ENCODE data around the gene AMN.
A peak's percentile ranks its signal among the peaks of the same experiment; 100 is the strongest.

AMN gene

DNA sequence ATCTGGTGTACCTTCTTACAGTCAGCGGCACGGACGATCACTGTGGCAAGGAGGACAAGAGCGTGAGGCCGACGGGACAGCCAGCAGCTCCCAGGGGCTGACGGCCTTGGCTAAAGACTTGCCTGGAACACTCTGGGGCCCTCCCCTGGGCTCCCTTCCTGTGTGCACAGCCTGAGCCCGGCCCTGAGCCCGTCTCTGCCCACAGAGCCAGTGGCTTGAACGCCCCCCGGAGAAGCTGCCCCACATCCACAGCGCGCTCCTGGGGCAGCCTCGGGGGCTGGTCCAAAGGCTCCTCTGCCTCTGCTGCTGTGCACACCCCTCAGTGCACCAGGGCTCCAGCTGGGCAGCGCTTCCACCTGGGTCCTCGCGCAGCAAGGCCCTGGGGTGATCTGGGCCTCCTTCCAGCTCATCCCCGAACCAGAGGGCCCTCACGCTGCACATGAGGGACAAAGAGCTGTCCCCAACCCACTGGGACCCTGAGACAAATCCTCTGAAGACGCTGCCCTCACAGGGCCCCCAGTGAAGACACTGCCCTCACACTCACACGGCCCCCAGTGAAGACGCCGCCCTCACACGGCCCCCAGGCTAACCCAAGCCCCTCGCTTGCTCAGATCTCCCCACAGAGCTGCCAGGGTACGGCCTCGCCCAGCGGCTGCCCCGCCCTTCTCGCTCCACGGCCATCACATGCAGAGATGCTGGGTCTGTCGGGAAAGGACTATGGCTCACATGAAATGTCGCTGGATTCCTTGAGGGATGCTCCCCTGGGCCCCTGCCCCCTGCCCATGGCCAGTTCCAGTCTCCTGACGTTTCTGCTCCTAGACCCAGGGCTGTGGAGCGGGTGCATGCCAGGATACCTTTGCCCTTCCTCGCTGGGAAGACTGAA is 22.2 kb downstream of the AMN start:
- H3K9me2 ChIP-seq (replicated peaks; ENCODE audit: control insufficient read depth, low read length) = no peaks in the 10 kb centered on the region
- no peaks in the 10 kb centered on the region for H3K36me3 ChIP-seq (ENCODE audit: control insufficient read depth, low read length)
- H3K4me2 ChIP-seq (ENCODE audit: low read length) = no peak overlapping the region
- H3K27ac ChIP-seq (ENCODE audit: low read depth, low read length) = no peak overlapping the region
- H3K27me3 ChIP-seq (ENCODE audit: control insufficient read depth, low read length) = no peaks in the 10 kb centered on the region
- H4K20me1 ChIP-seq (ENCODE audit: control insufficient read depth, insufficient read depth, low read depth, low read length) = no peaks in the 10 kb centered on the region
- H3K79me2 ChIP-seq (ENCODE audit: control insufficient read depth, low read length) = no peaks in the 10 kb centered on the region
- no peak overlapping the region for H3K4me3 ChIP-seq (ENCODE audit: low read length)
- peaks cover 68% of the 10 kb centered on the region for H3K4me1 ChIP-seq (ENCODE audit: control insufficient read depth, low read length)
- peaks cover 9% of the 10 kb centered on the region; the same call in 1 of the 2 replicates for H3F3A ChIP-seq (ENCODE audit: control insufficient read depth, insufficient read depth)
- H3K9me3 ChIP-seq (ENCODE audit: control insufficient read depth, insufficient read depth, low read length) = no peaks in the 10 kb centered on the region
- no peak for TF ChIP-seq EZH2phosphoT487 (IDR thresholded peaks at IDR 0.05; ENCODE audit: borderline replicate concordance, low read length)
- TF ChIP-seq, protein P1, sequence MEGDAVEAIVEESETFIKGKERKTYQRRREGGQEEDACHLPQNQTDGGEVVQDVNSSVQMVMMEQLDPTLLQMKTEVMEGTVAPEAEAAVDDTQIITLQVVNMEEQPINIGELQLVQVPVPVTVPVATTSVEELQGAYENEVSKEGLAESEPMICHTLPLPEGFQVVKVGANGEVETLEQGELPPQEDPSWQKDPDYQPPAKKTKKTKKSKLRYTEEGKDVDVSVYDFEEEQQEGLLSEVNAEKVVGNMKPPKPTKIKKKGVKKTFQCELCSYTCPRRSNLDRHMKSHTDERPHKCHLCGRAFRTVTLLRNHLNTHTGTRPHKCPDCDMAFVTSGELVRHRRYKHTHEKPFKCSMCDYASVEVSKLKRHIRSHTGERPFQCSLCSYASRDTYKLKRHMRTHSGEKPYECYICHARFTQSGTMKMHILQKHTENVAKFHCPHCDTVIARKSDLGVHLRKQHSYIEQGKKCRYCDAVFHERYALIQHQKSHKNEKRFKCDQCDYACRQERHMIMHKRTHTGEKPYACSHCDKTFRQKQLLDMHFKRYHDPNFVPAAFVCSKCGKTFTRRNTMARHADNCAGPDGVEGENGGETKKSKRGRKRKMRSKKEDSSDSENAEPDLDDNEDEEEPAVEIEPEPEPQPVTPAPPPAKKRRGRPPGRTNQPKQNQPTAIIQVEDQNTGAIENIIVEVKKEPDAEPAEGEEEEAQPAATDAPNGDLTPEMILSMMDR (IDR thresholded peaks at IDR 0.05; ENCODE audit: low read depth, low read length, poor library complexity, severe bottlenecking) = no peak

GRCh38 chr14:102945346-102946130 is 23.1 kb downstream of the AMN start:
- peaks cover 9% of the 10 kb centered on the region; the same call in 1 of the 2 replicates for H3F3A ChIP-seq (ENCODE audit: control insufficient read depth, insufficient read depth)
- TF ChIP-seq EZH2phosphoT487 (IDR thresholded peaks at IDR 0.05; ENCODE audit: borderline replicate concordance, low read length) = no peak
- TF ChIP-seq, protein P1 (IDR thresholded peaks at IDR 0.05; ENCODE audit: low read depth, low read length, poor library complexity, severe bottlenecking) = no peak
- H3K4me3 ChIP-seq (ENCODE audit: low read length) = no peak overlapping the region
- H3K4me1 ChIP-seq (ENCODE audit: control insufficient read depth, low read length) = peaks cover 68% of the 10 kb centered on the region
- H3K27ac ChIP-seq (ENCODE audit: low read depth, low read length) = no peak overlapping the region
- no peaks in the 10 kb centered on the region for H4K20me1 ChIP-seq (ENCODE audit: control insufficient read depth, insufficient read depth, low read depth, low read length)
- no peaks in the 10 kb centered on the region for H3K9me2 ChIP-seq (replicated peaks; ENCODE audit: control insufficient read depth, low read length)
- no peaks in the 10 kb centered on the region for H3K36me3 ChIP-seq (ENCODE audit: control insufficient read depth, low read length)
- no peaks in the 10 kb centered on the region for H3K9me3 ChIP-seq (ENCODE audit: control insufficient read depth, insufficient read depth, low read length)
- H3K27me3 ChIP-seq (ENCODE audit: control insufficient read depth, low read length) = no peaks in the 10 kb centered on the region
- H3K79me2 ChIP-seq (ENCODE audit: control insufficient read depth, low read length) = no peaks in the 10 kb centered on the region
- no peak overlapping the region for H3K4me2 ChIP-seq (ENCODE audit: low read length)

DNA sequence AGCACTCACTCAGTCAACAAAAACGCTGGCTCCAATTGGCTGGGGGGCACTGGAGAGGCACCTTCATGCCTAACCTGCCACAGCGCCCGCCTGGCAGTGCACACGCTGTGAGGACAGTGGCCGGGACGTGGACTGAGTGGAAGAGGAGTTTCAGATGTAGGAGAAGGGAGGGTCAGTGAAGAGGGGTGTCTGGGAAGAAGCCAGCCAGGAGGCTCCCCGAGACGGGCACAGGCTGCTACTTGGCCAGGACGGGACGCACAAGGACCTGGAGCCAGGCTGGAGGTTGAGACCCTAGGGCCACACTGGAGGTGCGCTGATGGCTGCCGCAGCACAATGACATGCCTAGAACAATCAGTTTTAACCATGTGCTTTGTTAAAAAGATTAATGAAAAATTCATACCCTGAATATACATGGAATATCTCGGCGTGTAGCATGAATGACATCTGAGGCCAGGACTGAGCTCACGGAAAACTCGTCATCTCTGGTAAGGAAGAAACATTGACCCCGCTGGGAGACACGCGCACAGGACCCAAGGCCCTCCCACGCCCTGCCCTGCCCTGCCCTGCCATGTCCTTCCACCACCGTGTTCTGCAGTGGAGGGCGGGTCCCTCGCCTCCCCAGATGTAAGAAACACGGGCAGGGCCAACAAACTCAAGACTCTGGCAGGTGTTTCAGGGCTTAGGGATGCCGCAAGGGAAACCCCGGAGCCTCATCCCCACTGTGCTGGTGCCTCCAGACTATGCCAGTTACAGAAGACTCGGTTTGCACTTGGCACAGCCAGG is 25.0 kb downstream of the AMN start:
- no peak for TF ChIP-seq EZH2phosphoT487 (IDR thresholded peaks at IDR 0.05; ENCODE audit: borderline replicate concordance, low read length)
- TF ChIP-seq, protein P1 (IDR thresholded peaks at IDR 0.05; ENCODE audit: low read depth, low read length, poor library complexity, severe bottlenecking) = no peak
- Histone ChIP-seq H3K27ac (ENCODE audit: low read depth, low read length) (peak overlapping the region; percentile 78), H3F3A (ENCODE audit: control insufficient read depth, insufficient read depth) (peaks cover 4% of the 10 kb centered on the region; the same call in 1 of the 2 replicates), H3K4me1 (ENCODE audit: control insufficient read depth, low read length) (peaks cover 48% of the 10 kb centered on the region), H3K27me3 (ENCODE audit: control insufficient read depth, low read length) (no peaks in the 10 kb centered on the region), H3K4me3 (ENCODE audit: low read length) (peak overlapping the region; percentile 71), H3K79me2 (ENCODE audit: control insufficient read depth, low read length) (no peaks in the 10 kb centered on the region), H3K4me2 (ENCODE audit: low read length) (peak overlapping the region; percentile 80), H4K20me1 (ENCODE audit: control insufficient read depth, insufficient read depth, low read depth, low read length) (no peaks in the 10 kb centered on the region), H3K36me3 (ENCODE audit: control insufficient read depth, low read length) (no peaks in the 10 kb centered on the region), H3K9me2 (replicated peaks; ENCODE audit: control insufficient read depth, low read length) (no peaks in the 10 kb centered on the region), H3K9me3 (ENCODE audit: control insufficient read depth, insufficient read depth, low read length) (no peaks in the 10 kb centered on the region)

Measured in DOHH2 (cell line).